ENCODE measurements around the gene SLC6A11. TPM values are rescaled to one million over a fixed set of nuclear protein-coding genes. Genes with fewer than 3 reads are reported as not detected.

SLC6A11 gene
- total RNA-seq, 4 donors from 2014 or later: 6.2 to 13.4 (median 9.5) TPM

GRCh38 chr3:10834951-10835350, 18.9 kb downstream of the SLC6A11 start:
- no peak for TF ChIP-seq POLR2A (IDR thresholded peaks at IDR 0.05)
- TF ChIP-seq CTCF (IDR thresholded peaks at IDR 0.05): no peak
- DNase-seq: no peak
- H3K27me3 ChIP-seq: no peaks in the 10 kb centered on the region
- H3K27ac ChIP-seq: no peak overlapping the region
- H3K4me3 ChIP-seq: no peak overlapping the region
- no peaks in the 10 kb centered on the region for H3K4me1 ChIP-seq
- intact Hi-C loops (cut with DNase I): no loop called here
- no peaks in the 10 kb centered on the region for H3K9me3 ChIP-seq
- H3K36me3 ChIP-seq: no peaks in the 10 kb centered on the region
- WGBS, 2 donors: 67 to 100% methylated on average over 1 to 6 of the region's 10 CpGs

- no peaks in the 10 kb centered on the region for H3K4me1 ChIP-seq
- no peaks in the 10 kb centered on the region for H3K9me3 ChIP-seq
- no peaks in the 10 kb centered on the region for H3K36me3 ChIP-seq
- no peak overlapping the region for H3K27ac ChIP-seq
- intact Hi-C loops (cut with DNase I): no loop called here
- H3K4me3 ChIP-seq: no peak overlapping the region
- TF ChIP-seq CTCF (IDR thresholded peaks at IDR 0.05): no peak
- TF ChIP-seq POLR2A (IDR thresholded peaks at IDR 0.05): no peak
- H3K27me3 ChIP-seq: no peaks in the 10 kb centered on the region
- WGBS, 2 donors: 72 to 79% methylated on average over 3 to 8 of the region's 8 CpGs
- no peak for DNase-seq
These were observed 19.4 kb downstream of the SLC6A11 start for GRCh38 chr3:10835406-10835805.

- no peak for DNase-seq
- H3K4me1 ChIP-seq: no peaks in the 10 kb centered on the region
- WGBS, 2 donors: 82 to 86% methylated on average over 2 of the region's 2 CpGs
- intact Hi-C loops (cut with DNase I): no loop called here
- no peak for TF ChIP-seq POLR2A (IDR thresholded peaks at IDR 0.05)
- TF ChIP-seq CTCF (IDR thresholded peaks at IDR 0.05): no peak
- no peaks in the 10 kb centered on the region for H3K36me3 ChIP-seq
- no peaks in the 10 kb centered on the region for H3K9me3 ChIP-seq
- H3K27me3 ChIP-seq: no peaks in the 10 kb centered on the region
- no peak overlapping the region for H3K27ac ChIP-seq
- no peak overlapping the region for H3K4me3 ChIP-seq
These were observed 20.6 kb downstream of the SLC6A11 start for GRCh38 chr3:10836676-10837075.

GRCh38 chr3:10837849-10838248, 21.8 kb downstream of the SLC6A11 start:
- DNase-seq: no peak
- H3K4me3 ChIP-seq: no peak overlapping the region
- WGBS, 2 donors: 70 to 74% methylated on average over 2 to 3 of the region's 8 CpGs
- no peak for TF ChIP-seq POLR2A (IDR thresholded peaks at IDR 0.05)
- TF ChIP-seq CTCF (IDR thresholded peaks at IDR 0.05): no peak
- no peaks in the 10 kb centered on the region for H3K4me1 ChIP-seq
- intact Hi-C loops (cut with DNase I): no loop called here
- H3K27ac ChIP-seq: no peak overlapping the region
- H3K9me3 ChIP-seq: no peaks in the 10 kb centered on the region
- no peaks in the 10 kb centered on the region for H3K36me3 ChIP-seq
- no peaks in the 10 kb centered on the region for H3K27me3 ChIP-seq

- WGBS, 2 donors: 75 to 90% methylated on average over 3 to 4 of the region's 4 CpGs
- TF ChIP-seq CTCF (IDR thresholded peaks at IDR 0.05) (no peak), POLR2A (IDR thresholded peaks at IDR 0.05) (no peak)
- intact Hi-C loops (cut with DNase I): no loop called here
These were observed 23.1 kb downstream of the SLC6A11 start for GRCh38 chr3:10839167-10839566.

More at GRCh38 chr3:10839167-10839566, 23.1 kb downstream of the SLC6A11 start:
- no peak for DNase-seq
- H3K4me1 ChIP-seq: no peaks in the 10 kb centered on the region
- H3K4me3 ChIP-seq: no peak overlapping the region
- no peak overlapping the region for H3K27ac ChIP-seq
- H3K36me3 ChIP-seq: no peaks in the 10 kb centered on the region
- H3K27me3 ChIP-seq: no peaks in the 10 kb centered on the region
- no peaks in the 10 kb centered on the region for H3K9me3 ChIP-seq

Measured in esophagus squamous epithelium (tissue), 5 donors.